Caco-2 (cell line): ENCODE results near the gene FGR. TPM values are rescaled to one million over a fixed set of nuclear protein-coding genes. Genes with fewer than 3 reads are reported as not detected.
"Not testable (repeated sequence)": the region's sequence is repeated elsewhere in the genome, so short reads cannot be mapped to it uniquely, and the experiment has no call there.

Source experiments
- BruUV-seq: library from RNA; stranded (reverse); fragments of 400-500 nt; replicated peaks from 2 replicates; lab custom pipeline; 2021; lab: Mats Ljungman, UMichigan
- CTCF ChIA-PET: fragments of 300-600 bp; sonication (Branson Sonifier 250); formaldehyde crosslinking; loops from one replicate; lab custom pipeline; 2022; ENCODE audit warnings: antibody characterized with exemption; lab: Charles Lee
- POLR2A ChIA-PET: fragments of 300-600 bp; sonication (Branson Sonifier 250); formaldehyde crosslinking; loops from one replicate; lab custom pipeline; 2022; ENCODE audit warnings: antibody characterized with exemption; lab: Charles Lee
- DNase-seq, 2 experiments: peaks; one replicate each; pipeline versions ENCODE4 v3.0.0 to v3.0.0-alpha.2; 2020 to 2022
- H3K27me3 ChIP-seq: replicated peaks from 2 replicates; pipeline ENCODE4 v1.6.0; 2011; ENCODE audit warnings: low read length; ENCODE audit not compliant: control insufficient read depth, insufficient read depth
- H3K36me3 ChIP-seq: 2 replicates; pipeline ENCODE4 v1.5.1; 2011; ENCODE audit warnings: low read length; ENCODE audit not compliant: control insufficient read depth, insufficient read depth
- H3K4me1 ChIP-seq: fragments of 250-450 bp; sonication (Bioruptor Pico); 2 replicates; pipeline ENCODE4 v1.5.1; 2020; ENCODE audit warnings: mild to moderate bottlenecking
- H3K4me3 ChIP-seq: 2 replicates; pipeline ENCODE4 v1.5.1; 2011; ENCODE audit warnings: low read depth, mild to moderate bottlenecking, control low read depth, low read length
- H3K9me3 ChIP-seq: fragments of 250-450 bp; sonication (Bioruptor Pico); 2 replicates; pipeline ENCODE4 v1.5.1; 2020; ENCODE audit warnings: mild to moderate bottlenecking, moderate library complexity
- H3K27ac Mint-ChIP-seq: one replicate; pipeline ENCODE4 v1.8.0; 2022; ENCODE audit warnings: mixed read lengths; ENCODE audit not compliant: unreplicated experiment
- H3K27me3 Mint-ChIP-seq: one replicate; pipeline ENCODE4 v1.8.0; 2022; ENCODE audit warnings: mixed read lengths; ENCODE audit not compliant: insufficient read depth, unreplicated experiment
- H3K36me3 Mint-ChIP-seq: one replicate; pipeline ENCODE4 v1.8.0; 2022; ENCODE audit warnings: mild to moderate bottlenecking, mixed read lengths; ENCODE audit not compliant: insufficient read depth, unreplicated experiment
- H3K4me1 Mint-ChIP-seq: one replicate; pipeline ENCODE4 v1.8.0; 2022; ENCODE audit warnings: low read depth, mixed read lengths; ENCODE audit not compliant: unreplicated experiment
- H3K4me3 Mint-ChIP-seq: one replicate; pipeline ENCODE4 v1.8.0; 2022; ENCODE audit warnings: mild to moderate bottlenecking, moderate library complexity, mixed read lengths; ENCODE audit not compliant: unreplicated experiment
- H3K9me3 Mint-ChIP-seq: one replicate; pipeline ENCODE4 v1.8.0; 2022; ENCODE audit warnings: mixed read lengths; ENCODE audit not compliant: unreplicated experiment
- intact Hi-C: fragments of 100-400 bp; cut with micrococcal nuclease; formaldehyde crosslinking; loops from one replicate; pipeline ENCODE4 v1.10.0; 2022; ENCODE audit not compliant: unreplicated experiment
- total RNA-seq: library from RNA; stranded (reverse); gene quantifications from 2 replicates; pipeline ENCODE4 v1.2.3, GENCODE V29; 2022
- TF ChIP-seq, protein P1 (sequence below), 2 experiments: fragments of 200-600 bp in 1 of 2; IDR thresholded peaks; 1 replicate in 1 of 2; 2 replicates in 1 of 2; pipeline versions ENCODE4 v1.5.1 to v1.8.0; 2011 to 2022; ENCODE audit warnings: antibody characterized with exemption in 1 of 2, control low read depth in 1 of 2, inconsistent platforms in 1 of 2, low read depth in 1 of 2, low read length in 1 of 2, mild to moderate bottlenecking in 1 of 2, moderate library complexity in 1 of 2; ENCODE audit not compliant: insufficient read depth in 1 of 2, severe bottlenecking in 1 of 2, unreplicated experiment in 1 of 2

FGR gene
- total RNA-seq, 1 experiment from 2014 or later: not detected

DNA sequence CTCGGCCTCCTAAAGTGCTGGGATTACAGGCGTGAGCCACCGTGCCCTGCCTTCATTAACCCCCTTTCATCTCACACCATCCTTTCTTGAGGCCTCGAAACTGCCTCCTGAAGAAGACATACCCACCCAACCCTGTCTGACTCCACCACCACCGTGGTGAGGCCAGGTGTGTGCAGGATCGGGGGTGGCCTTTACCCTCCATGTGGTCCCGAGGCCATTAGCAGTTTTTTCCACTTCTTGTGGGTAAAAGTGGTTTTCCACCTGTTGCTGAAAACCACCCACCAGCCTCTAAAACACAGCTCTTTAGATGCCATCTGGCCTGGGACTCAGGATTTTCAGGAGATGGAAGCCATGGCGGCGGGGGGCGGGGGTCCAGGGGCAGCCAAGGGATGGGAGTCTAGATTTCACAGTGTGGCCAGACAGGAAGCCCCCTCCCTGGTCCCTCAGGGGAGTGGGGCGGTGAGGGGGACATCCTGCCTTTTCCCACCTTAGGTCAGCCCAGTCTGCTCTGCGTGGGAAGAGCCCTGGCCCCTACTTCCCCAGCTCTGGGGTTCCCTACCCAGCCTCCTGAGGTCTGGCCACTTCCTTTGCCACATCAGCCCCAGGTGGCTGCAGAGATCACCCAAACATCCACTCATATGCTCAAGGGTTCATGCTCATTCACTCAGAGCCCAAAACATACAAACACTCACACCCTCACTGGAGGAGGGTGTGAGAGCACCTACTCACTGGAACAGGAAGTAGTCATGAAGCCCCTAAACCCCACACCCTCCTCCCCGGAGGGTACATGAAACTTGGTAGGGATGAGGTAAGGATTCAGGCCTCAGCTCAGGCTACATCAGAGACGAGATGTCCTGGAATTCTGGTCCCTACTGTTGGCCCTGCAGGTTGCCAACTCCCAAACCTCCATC, 2.3 kb downstream of the FGR start:
- Mint-ChIP-seq H3K4me1 (no peaks in the 10 kb centered on the region), H3K27me3 (no peaks in the 10 kb centered on the region), H3K36me3 (no peaks in the 10 kb centered on the region), H3K4me3 (no peak overlapping the region), H3K27ac (no peak overlapping the region), H3K9me3 (no peaks in the 10 kb centered on the region)
- DNase-seq: no peak
- no TSS peak for BruUV-seq
- TF ChIP-seq, protein P1, sequence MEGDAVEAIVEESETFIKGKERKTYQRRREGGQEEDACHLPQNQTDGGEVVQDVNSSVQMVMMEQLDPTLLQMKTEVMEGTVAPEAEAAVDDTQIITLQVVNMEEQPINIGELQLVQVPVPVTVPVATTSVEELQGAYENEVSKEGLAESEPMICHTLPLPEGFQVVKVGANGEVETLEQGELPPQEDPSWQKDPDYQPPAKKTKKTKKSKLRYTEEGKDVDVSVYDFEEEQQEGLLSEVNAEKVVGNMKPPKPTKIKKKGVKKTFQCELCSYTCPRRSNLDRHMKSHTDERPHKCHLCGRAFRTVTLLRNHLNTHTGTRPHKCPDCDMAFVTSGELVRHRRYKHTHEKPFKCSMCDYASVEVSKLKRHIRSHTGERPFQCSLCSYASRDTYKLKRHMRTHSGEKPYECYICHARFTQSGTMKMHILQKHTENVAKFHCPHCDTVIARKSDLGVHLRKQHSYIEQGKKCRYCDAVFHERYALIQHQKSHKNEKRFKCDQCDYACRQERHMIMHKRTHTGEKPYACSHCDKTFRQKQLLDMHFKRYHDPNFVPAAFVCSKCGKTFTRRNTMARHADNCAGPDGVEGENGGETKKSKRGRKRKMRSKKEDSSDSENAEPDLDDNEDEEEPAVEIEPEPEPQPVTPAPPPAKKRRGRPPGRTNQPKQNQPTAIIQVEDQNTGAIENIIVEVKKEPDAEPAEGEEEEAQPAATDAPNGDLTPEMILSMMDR (IDR thresholded peaks at IDR 0.05; ENCODE audit: insufficient read depth in 1 of 2, low read depth in 1 of 2, low read length in 1 of 2, severe bottlenecking in 1 of 2, unreplicated experiment in 1 of 2): no peak
- no peak overlapping the region for H3K4me3 ChIP-seq
- H3K4me1 ChIP-seq: no peaks in the 10 kb centered on the region
- no peaks in the 10 kb centered on the region for H3K9me3 ChIP-seq
- no peaks in the 10 kb centered on the region for H3K36me3 ChIP-seq
- intact Hi-C loops: no loop called here
- no peaks in the 10 kb centered on the region for H3K27me3 ChIP-seq
- CTCF ChIA-PET: interaction anchor here (0.6 to 0.7 kb wide), 2 partner anchors 23 to 288 kb away, joined by 3 read pairs; no protein-coding TSS in a partner anchor
- POLR2A ChIA-PET: no interaction called here

DNA sequence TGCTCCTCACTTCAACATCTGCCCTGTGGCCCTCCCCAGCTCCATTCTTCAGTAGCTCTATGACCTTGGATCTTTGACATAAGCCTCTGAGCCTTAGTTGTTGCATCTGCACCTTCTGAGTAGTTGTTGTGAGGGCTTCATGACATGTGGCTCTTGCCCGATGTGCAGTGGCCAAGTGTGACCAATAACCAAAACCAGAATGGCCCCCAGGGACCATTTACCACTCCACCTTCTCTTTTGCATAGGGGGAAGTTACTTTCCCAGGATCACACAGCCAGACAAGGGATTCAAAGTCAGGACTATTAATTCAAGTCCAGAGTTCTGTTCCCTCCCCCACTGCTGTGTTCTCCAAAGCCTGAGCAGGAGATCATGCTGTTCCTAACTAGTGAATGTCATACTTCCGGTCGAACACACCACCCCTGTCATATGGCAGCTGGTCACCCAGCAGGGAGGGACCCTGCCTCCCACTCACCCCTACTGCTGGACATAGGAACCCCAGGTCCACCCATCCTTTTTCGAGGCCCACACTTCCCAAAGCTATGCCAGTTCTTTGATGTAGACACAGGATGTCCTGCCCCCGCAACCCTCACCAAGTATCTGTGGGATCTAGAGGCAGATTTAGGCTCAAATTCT, 4.0 kb downstream of the FGR start:
- Mint-ChIP-seq H3K4me3 (no peak overlapping the region), H3K27me3 (no peaks in the 10 kb centered on the region), H3K27ac (no peak overlapping the region), H3K9me3 (no peaks in the 10 kb centered on the region), H3K4me1 (no peaks in the 10 kb centered on the region), H3K36me3 (no peaks in the 10 kb centered on the region)
- DNase-seq: no peak
- ChIA-PET CTCF (no interaction called here), POLR2A (no interaction called here)
- H3K27me3 ChIP-seq: no peaks in the 10 kb centered on the region
- H3K4me1 ChIP-seq: no peaks in the 10 kb centered on the region
- TF ChIP-seq, protein P1 (IDR thresholded peaks at IDR 0.05; ENCODE audit: insufficient read depth in 1 of 2, low read depth in 1 of 2, low read length in 1 of 2, severe bottlenecking in 1 of 2, unreplicated experiment in 1 of 2): no peak
- intact Hi-C loops: no loop called here
- no peaks in the 10 kb centered on the region for H3K9me3 ChIP-seq
- no peaks in the 10 kb centered on the region for H3K36me3 ChIP-seq
- H3K4me3 ChIP-seq: no peak overlapping the region
- BruUV-seq: no TSS peak

DNA sequence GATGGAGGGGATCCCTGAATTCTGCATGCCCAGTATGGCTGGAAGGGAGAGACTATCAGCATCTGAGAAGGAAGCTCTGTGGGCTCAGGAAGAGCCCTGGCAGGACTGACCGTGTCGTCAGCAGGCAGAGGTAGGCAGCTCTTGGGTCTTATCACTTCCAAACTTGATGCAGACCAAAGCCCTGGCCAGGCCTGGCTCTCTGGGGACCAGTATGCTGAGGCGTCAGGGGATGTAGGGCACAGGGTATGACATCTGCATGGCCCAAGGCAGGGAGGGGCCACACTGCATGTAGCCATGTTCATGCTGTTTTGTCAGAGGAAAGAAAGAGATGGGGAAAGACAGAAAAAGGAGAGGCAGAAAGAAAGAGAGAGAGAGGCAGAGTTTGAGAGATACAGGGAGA, 6.3 kb downstream of the FGR start:
- POLR2A ChIA-PET: no interaction called here
- intact Hi-C loops: no loop called here
- Mint-ChIP-seq H3K27me3 (no peaks in the 10 kb centered on the region), H3K4me1 (no peaks in the 10 kb centered on the region), H3K36me3 (no peaks in the 10 kb centered on the region), H3K27ac (no peak overlapping the region), H3K4me3 (no peak overlapping the region), H3K9me3 (no peaks in the 10 kb centered on the region)
- Histone ChIP-seq H3K4me1 (no peaks in the 10 kb centered on the region), H3K9me3 (no peaks in the 10 kb centered on the region), H3K36me3 (no peaks in the 10 kb centered on the region), H3K27me3 (no peaks in the 10 kb centered on the region), H3K4me3 (no peak overlapping the region)
- CTCF ChIA-PET: interaction anchor here (0.6 to 0.9 kb wide), 2 partner anchors 41 to 72 kb away, joined by 3 read pairs; no protein-coding TSS in a partner anchor
- BruUV-seq: no TSS peak
- no peak for DNase-seq
- TF ChIP-seq, protein P1 (IDR thresholded peaks at IDR 0.05; ENCODE audit: insufficient read depth in 1 of 2, low read depth in 1 of 2, low read length in 1 of 2, severe bottlenecking in 1 of 2, unreplicated experiment in 1 of 2): no peak

DNA sequence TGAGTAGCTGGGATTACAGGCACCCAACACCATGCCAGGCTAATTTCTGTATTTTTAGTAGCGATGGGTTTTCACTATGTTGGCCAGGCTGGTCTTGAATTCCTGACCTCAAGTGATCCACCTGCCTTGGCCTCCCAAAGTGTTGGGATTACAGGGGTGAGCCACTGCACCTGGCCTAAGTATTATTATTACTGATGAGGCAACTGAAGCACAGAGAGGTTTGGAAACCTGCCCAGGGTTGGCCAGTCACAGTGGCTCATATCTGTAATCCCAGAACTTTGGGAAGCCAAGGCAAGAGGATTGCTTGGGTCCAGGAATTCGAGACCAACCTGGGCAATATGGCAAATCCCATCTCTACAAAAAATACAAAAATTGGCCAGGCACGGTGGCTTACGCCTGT, 7.3 kb downstream of the FGR start:
- H3K27ac Mint-ChIP-seq, H3K4me1 Mint-ChIP-seq, H3K36me3 ChIP-seq, H3K4me3 Mint-ChIP-seq, H3K9me3 ChIP-seq, H3K36me3 Mint-ChIP-seq, DNase-seq, H3K9me3 Mint-ChIP-seq, POLR2A ChIA-PET, H3K4me3 ChIP-seq, BruUV-seq, H3K27me3 Mint-ChIP-seq, intact Hi-C loops, H3K4me1 ChIP-seq, H3K27me3 ChIP-seq: not testable (repeated sequence)
- CTCF ChIA-PET: interaction anchor here (1.0 kb wide), 1 partner anchor 14 kb away, joined by 4 read pairs; no protein-coding TSS in a partner anchor
